ENCODE measurements around the gene OVCA2.
A peak's percentile ranks its signal among the peaks of the same experiment; 100 is the strongest.

Gene OVCA2

GRCh38 chr17:2034806-2035540 is 6.8 kb upstream of the OVCA2 start:
- no peak for DNase-seq

GRCh38 chr17:2035541-2036488 is 6.0 kb upstream of the OVCA2 start:
- no peak for DNase-seq

GRCh38 chr17:2037155-2037554 is 4.7 kb upstream of the OVCA2 start:
- DNase-seq = no peak

GRCh38 chr17:2040219-2040827 is 1.5 kb upstream of the OVCA2 start:
- DNase-seq = no peak

GRCh38 chr17:2040942-2041560 is 771 bp upstream of the OVCA2 start:
- DNase-seq = no peak

- no peak for DNase-seq
Observed at GRCh38 chr17:2042390-2042847, 597 bp downstream of the OVCA2 start.

GRCh38 chr17:2042933-2043332 is 1.1 kb downstream of the OVCA2 start:
- DNase-seq = no peak

- no peak for DNase-seq
Observed at GRCh38 chr17:2043785-2044184, 2.0 kb downstream of the OVCA2 start.

GRCh38 chr17:2044263-2044894 is 2.6 kb downstream of the OVCA2 start:
- no peak for DNase-seq

- DNase-seq = no peak
Observed at GRCh38 chr17:2047590-2047989, 5.8 kb downstream of the OVCA2 start.

GRCh38 chr17:2048805-2049204 is 7.0 kb downstream of the OVCA2 start:
- no peak for DNase-seq

- peak; percentile 54 to 59 for DNase-seq
Observed at GRCh38 chr17:2049333-2050299, 7.8 kb downstream of the OVCA2 start.

- peak in 1 of 2 donors; percentile 36 for DNase-seq
Observed at GRCh38 chr17:2050300-2051060, 8.7 kb downstream of the OVCA2 start.

- DNase-seq = no peak
Observed at GRCh38 chr17:2051061-2051932, 9.5 kb downstream of the OVCA2 start.

- DNase-seq = no peak
Observed at GRCh38 chr17:2051933-2052559, 10.2 kb downstream of the OVCA2 start.

- peak; percentile 17 to 61 for DNase-seq
Observed at GRCh38 chr17:2053380-2054261, 11.8 kb downstream of the OVCA2 start.

- DNase-seq = no peak
Observed at GRCh38 chr17:2054262-2054511, 12.4 kb downstream of the OVCA2 start.

Measured in hippocampal formation (tissue), 2 donors.